A549 (cell line): Measurements from ENCODE around the gene SVIL. TPM values are rescaled to one million over a fixed set of nuclear protein-coding genes. Genes with fewer than 3 reads are reported as not detected.

Experiments
- ATAC-seq, 2 experiments: fragments of 200-7000 bp in 1 of 2; fragments of >200 bp in 1 of 2; cut with Nextera tagmentation in 1 of 2; cut with Tn5 transposase in 1 of 2; 3 replicates each; pipeline versions ENCODE4 v1.8.0 to v1.9.1; 2018 to 2020; ENCODE audit warnings: mild to moderate bottlenecking in 1 of 2, moderate library complexity in 1 of 2
- CTCF ChIA-PET: fragments of 300-600 bp; sonication (Branson Sonifier 250); formaldehyde crosslinking; extraction: SDS; loops from one replicate; lab custom pipeline; 2021; ENCODE audit warnings: antibody characterized with exemption, inconsistent platforms; lab: Yijun Ruan, JAX
- POLR2A ChIA-PET: fragments of 350-600 bp; formaldehyde crosslinking; extraction: SDS; loops from one replicate; lab custom pipeline; 2021; ENCODE audit warnings: antibody characterized with exemption, inconsistent platforms; lab: Yijun Ruan, JAX
- DNase-seq, 2 experiments: peaks; one replicate each; pipeline versions ENCODE4 v3.0.0 to v3.0.0-alpha.2; 2011 to 2016; ENCODE audit warnings: low read depth in 1 of 2, low spot score in 1 of 2
- FAIRE-seq: peaks from 2 replicates; lab custom pipeline; 2011; peaks lifted over from hg19 to GRCh38; lab: Jason Lieb, UNC
- H3K27ac ChIP-seq, 2 experiments: fragments of >200 bp; sonication (Bioruptor Twin); formaldehyde crosslinking; 3 replicates each; pipeline ENCODE4 v1.5.1; 2016 to 2017
- H3K4me1 ChIP-seq: fragments of >200 bp; sonication (Bioruptor Twin); formaldehyde crosslinking; 3 replicates; pipeline ENCODE4 v1.6.1; 2016
- H3K4me2 ChIP-seq: fragments of >200 bp; sonication (Bioruptor Twin); formaldehyde crosslinking; 3 replicates; pipeline ENCODE4 v1.6.1; 2016
- H3K4me3 ChIP-seq: fragments of >200 bp; sonication (Bioruptor Twin); formaldehyde crosslinking; 3 replicates; pipeline ENCODE4 v1.5.1; 2016
- H3K9me3 ChIP-seq: fragments of >200 bp; sonication (Bioruptor Twin); formaldehyde crosslinking; 3 replicates; pipeline ENCODE4 v1.6.1; 2016
- CBX8 ChIP-seq: fragments of 200-600 bp; sonication (generic); IDR thresholded peaks from 2 replicates; pipeline ENCODE4 v1.6.1; 2016
- CEBPB ChIP-seq, 2 experiments: fragments of >200 bp in 1 of 2; sonication (Bioruptor Twin) in 1 of 2; formaldehyde crosslinking in 1 of 2; IDR thresholded peaks; 2 replicates each; pipeline ENCODE4 v1.6.1; 2012 to 2016
- CTCF ChIP-seq: fragments of >200 bp; sonication (Bioruptor Twin); formaldehyde crosslinking; IDR thresholded peaks from 3 replicates; pipeline ENCODE4 v1.5.1; 2016
- EHMT2 ChIP-seq: fragments of 200-600 bp; sonication (generic); IDR thresholded peaks from 2 replicates; pipeline ENCODE4 v1.6.1; 2016; ENCODE audit warnings: antibody characterized with exemption, low read depth, mild to moderate bottlenecking, moderate library complexity
- HDAC2 ChIP-seq: fragments of 200-600 bp; sonication (generic); IDR thresholded peaks from 2 replicates; pipeline ENCODE4 v1.6.1; 2016
- HEYL ChIP-seq: fragments of 250-450 bp; sonication (Bioruptor Pico); IDR thresholded peaks from 2 replicates; pipeline ENCODE4 v1.8.0; 2021; ENCODE audit warnings: mild to moderate bottlenecking, moderate library complexity
- HMGXB4 ChIP-seq: fragments of 250-450 bp; sonication (Bioruptor Pico); IDR thresholded peaks from 2 replicates; pipeline ENCODE4 v1.5.0; 2021; ENCODE audit warnings: mild to moderate bottlenecking, moderate library complexity, borderline replicate concordance
- HOXB13 ChIP-seq: fragments of 250-450 bp; sonication (Bioruptor Pico); IDR thresholded peaks from 2 replicates; pipeline ENCODE4 v1.5.0; 2020; ENCODE audit warnings: low read depth, mild to moderate bottlenecking, moderate library complexity
- HOXB5 ChIP-seq: fragments of 250-450 bp; sonication (Bioruptor Pico); IDR thresholded peaks from 2 replicates; pipeline ENCODE4 v1.5.0; 2020; ENCODE audit warnings: mild to moderate bottlenecking, moderate library complexity
- JUN ChIP-seq, 2 experiments: fragments of >200 bp; sonication (Bioruptor Twin); formaldehyde crosslinking; IDR thresholded peaks; 2 replicates in 1 of 2; 3 replicates in 1 of 2; pipeline ENCODE4 v1.6.1; 2016 to 2017
- MAX ChIP-seq: IDR thresholded peaks from 2 replicates; pipeline ENCODE4 v1.6.1; 2012
- PBX3 ChIP-seq: IDR thresholded peaks from 2 replicates; pipeline ENCODE4 v1.6.1; 2012
- PHF8 ChIP-seq: fragments of 200-600 bp; sonication (generic); IDR thresholded peaks from 2 replicates; pipeline ENCODE4 v1.6.1; 2016; ENCODE audit warnings: low read depth, mild to moderate bottlenecking, antibody characterized with exemption, moderate library complexity, borderline replicate concordance
- POLR2AphosphoS2 ChIP-seq: conservative IDR thresholded peaks from 2 replicates; pipeline ENCODE4 v1.6.1; 2012; ENCODE audit warnings: low read length, improper control_type of control experiment, inconsistent platforms
- REST ChIP-seq: fragments of 200-600 bp; sonication (generic); IDR thresholded peaks from 2 replicates; pipeline ENCODE4 v1.6.1; 2016; ENCODE audit warnings: antibody characterized with exemption, mild to moderate bottlenecking, moderate library complexity
- RFX5 ChIP-seq: fragments of 450-650 bp; IDR thresholded peaks from 2 replicates; pipeline ENCODE4 v1.7.1; 2014; ENCODE audit warnings: antibody characterized with exemption, mild to moderate bottlenecking, moderate library complexity
- SMC3 ChIP-seq: fragments of >200 bp; sonication (Bioruptor Twin); formaldehyde crosslinking; IDR thresholded peaks from 3 replicates; pipeline ENCODE4 v1.6.1; 2018; ENCODE audit warnings: inconsistent platforms
- TFCP2L1 ChIP-seq: fragments of 250-450 bp; sonication (Bioruptor Pico); IDR thresholded peaks from 2 replicates; pipeline ENCODE4 v1.5.0; 2021; ENCODE audit warnings: mild to moderate bottlenecking
- ZC3H11A ChIP-seq: fragments of 450-650 bp; IDR thresholded peaks from 2 replicates; pipeline ENCODE4 v1.6.1; 2014; ENCODE audit warnings: antibody characterized with exemption, mild to moderate bottlenecking
- WGBS: methylation state at CpG from one replicate; pipeline ENCODE4 v1.1.6; 2017; ENCODE audit errors: missing lambda C conversion rate; 5-methylcytosine and 5-hydroxymethylcytosine counted together
- polyA plus RNA-seq, 4 experiments: library from polyadenylated mRNA; depleted of rRNA in 3 of 4; stranded (reverse); fragments of >200 nt; fragmentation: RNase III in 1 of 4; extraction: RNeasy Plus Mini Kit Qiagen cat#74134 plus additional on column Dnase treatment in 1 of 4; gene quantifications; 2 replicates in 3 of 4; 3 replicates in 1 of 4; pipeline ENCODE4 v1.2.3, GENCODE V29; 2011 to 2017

The SVIL gene
- polyA plus RNA-seq, 2 of the 4 experiments (the other 2 are of a cell fraction), result 12.0 to 20.4 TPM

GRCh38 chr10:29656451-29656992 lies 21.8 kb upstream of the SVIL start:
- Histone ChIP-seq H3K27ac (no peak overlapping the region), H3K4me2 (no peak overlapping the region), H3K4me3 (no peak overlapping the region), H3K4me1 (peaks cover 32% of the 10 kb centered on the region), H3K9me3 (peaks cover 13% of the 10 kb centered on the region; the same call in 1 of the 3 replicates)
- ChIA-PET POLR2A (no interaction called here), CTCF (interaction anchor here (1.1 to 1.5 kb wide), 3 partner anchors 43 to 121 kb away, joined by 3 to 5 read pairs (median 3); no protein-coding TSS in a partner anchor)
- FAIRE-seq, result no peak
- no peak for DNase-seq
- TF ChIP-seq HEYL, result no peak
- TF ChIP-seq POLR2AphosphoS2, result no peak
- no peak for TF ChIP-seq EHMT2
- TF ChIP-seq SMC3, result no peak
- TF ChIP-seq HMGXB4 (CRISPR knock-in tag), result no peak
- no peak for TF ChIP-seq PBX3
- TF ChIP-seq PHF8, result no peak
- no peak for TF ChIP-seq REST
- no peak for TF ChIP-seq ZC3H11A
- TF ChIP-seq HOXB13 (CRISPR knock-in tag), result no peak
- no peak for TF ChIP-seq MAX
- TF ChIP-seq CEBPB (IDR thresholded peaks at IDR 0.05), result no peak
- no peak for TF ChIP-seq CBX8
- no peak for TF ChIP-seq HDAC2
- no peak for TF ChIP-seq CTCF
- no peak for TF ChIP-seq JUN (IDR thresholded peaks at IDR 0.05)
- TF ChIP-seq TFCP2L1 (CRISPR knock-in tag), result no peak
- ATAC-seq, result no peak
- 93% methylated on average over 2 of the region's 2 CpGs for WGBS

- peaks cover 27% of the 10 kb centered on the region for H3K4me1 ChIP-seq
- CTCF ChIA-PET, result no interaction called here
- ATAC-seq, result no peak
- FAIRE-seq, result no peak
- H3K4me2 ChIP-seq, result no peak overlapping the region
- peaks cover 8% of the 10 kb centered on the region; the same call in 1 of the 3 replicates for H3K9me3 ChIP-seq
- 86% methylated on average over 2 of the region's 2 CpGs for WGBS
- H3K4me3 ChIP-seq, result no peak overlapping the region
- H3K27ac ChIP-seq, result no peak overlapping the region
- DNase-seq, result no peak
- POLR2A ChIA-PET, result no interaction called here
- TF ChIP-seq MAX (no peak), HOXB5 (no peak), RFX5 (no peak)
These were observed 17.4 kb upstream of the SVIL start for GRCh38 chr10:29652192-29652591.
